GM12878 (cell line): ENCODE results near the gene ADGRD2. TPM values are rescaled to one million over a fixed set of nuclear protein-coding genes. Genes with fewer than 3 reads are reported as not detected.
A peak's percentile ranks its signal among the peaks of the same experiment; 100 is the strongest.

Experiments used
- CBX3 ChIP-seq: fragments of 200-600 bp; sonication (generic); IDR thresholded peaks from 2 replicates; pipeline ENCODE4 v1.6.1; 2016; ENCODE audit warnings: low read depth, borderline replicate concordance
- CHD1 ChIP-seq: IDR thresholded peaks from 2 replicates; pipeline ENCODE4 v1.6.1; 2012; ENCODE audit warnings: low read depth, low read length, improper control_type of control experiment
- FOS ChIP-seq: IDR thresholded peaks from 3 replicates; pipeline ENCODE4 v1.6.1; 2011; ENCODE audit warnings: borderline replicate concordance; ENCODE audit not compliant: insufficient read length; ENCODE audit errors: extremely low read depth
- FOXM1 ChIP-seq: IDR thresholded peaks from 2 replicates; pipeline ENCODE4 v1.6.1; 2012; ENCODE audit warnings: low read depth, mild to moderate bottlenecking, inconsistent platforms, low read length, moderate library complexity
- GATAD2B ChIP-seq: fragments of 450-650 bp; conservative IDR thresholded peaks from 2 replicates; pipeline ENCODE4 v1.6.1; 2017; ENCODE audit warnings: low read depth, mild to moderate bottlenecking, moderate library complexity
- HDGF ChIP-seq: fragments of 450-650 bp; IDR thresholded peaks from 2 replicates; pipeline ENCODE4 v1.6.1; 2016; ENCODE audit warnings: antibody characterized with exemption
- IRF4 ChIP-seq: IDR thresholded peaks from 2 replicates; pipeline ENCODE4 v1.6.1; 2011; ENCODE audit warnings: low read depth, low read length
- MEF2A ChIP-seq: IDR thresholded peaks from 2 replicates; pipeline ENCODE4 v1.6.1; 2011; ENCODE audit warnings: low read depth, mild to moderate bottlenecking, low read length, moderate library complexity; ENCODE audit not compliant: insufficient read depth
- MTA3 ChIP-seq: IDR thresholded peaks from 2 replicates; pipeline ENCODE4 v1.6.1; 2012; ENCODE audit warnings: low read length, inconsistent platforms, borderline replicate concordance
- NFYA ChIP-seq: IDR thresholded peaks from 2 replicates; pipeline ENCODE4 v1.6.1; 2011; ENCODE audit warnings: low read depth, mild to moderate bottlenecking, low read length, improper control_type of control experiment, borderline replicate concordance
- POLR2AphosphoS5 ChIP-seq: IDR thresholded peaks from 2 replicates; pipeline ENCODE4 v1.6.1; 2011; ENCODE audit warnings: mild to moderate bottlenecking, low read length, inconsistent platforms
- POU2F2 ChIP-seq: IDR thresholded peaks from 3 replicates; pipeline ENCODE4 v1.6.1; 2011; ENCODE audit warnings: low read depth, mild to moderate bottlenecking, low read length, borderline replicate concordance
- SMAD5 ChIP-seq: IDR thresholded peaks from 2 replicates; pipeline ENCODE4 v1.6.1; 2016; ENCODE audit warnings: antibody characterized with exemption, low read depth
- SPI1 ChIP-seq: IDR thresholded peaks from 2 replicates; pipeline ENCODE4 v1.6.1; 2011; ENCODE audit warnings: low read depth, mild to moderate bottlenecking, low read length, moderate library complexity, borderline replicate concordance; ENCODE audit not compliant: insufficient read depth
- SUPT20H ChIP-seq: IDR thresholded peaks from 2 replicates; pipeline ENCODE4 v1.6.1; 2011; ENCODE audit warnings: low read depth, mild to moderate bottlenecking, low read length, moderate library complexity, borderline replicate concordance; ENCODE audit not compliant: control insufficient read depth
- SUZ12 ChIP-seq: fragments of 200-600 bp; sonication (generic); IDR thresholded peaks from one replicate; pipeline ENCODE4 v1.6.1; 2018; ENCODE audit warnings: antibody characterized with exemption, mild to moderate bottlenecking; ENCODE audit not compliant: unreplicated experiment
- TBL1XR1 ChIP-seq: IDR thresholded peaks from 2 replicates; pipeline ENCODE4 v1.6.1; 2012; ENCODE audit warnings: low read depth, low read length, improper control_type of control experiment
- TCF3 ChIP-seq: IDR thresholded peaks from 2 replicates; pipeline ENCODE4 v1.6.1; 2012; ENCODE audit warnings: low read depth, mild to moderate bottlenecking, low read length, borderline replicate concordance; ENCODE audit not compliant: insufficient read depth
- WRNIP1 ChIP-seq: IDR thresholded peaks from 2 replicates; pipeline ENCODE4 v1.6.1; 2011; ENCODE audit warnings: low read depth, low read length, improper control_type of control experiment, borderline replicate concordance
- ZNF217 ChIP-seq: fragments of 450-650 bp; IDR thresholded peaks from 2 replicates; pipeline ENCODE4 v1.6.1; 2017; ENCODE audit warnings: antibody characterized with exemption, mild to moderate bottlenecking
- ZNF384 ChIP-seq: IDR thresholded peaks from 2 replicates; pipeline ENCODE4 v1.6.1; 2012; ENCODE audit warnings: low read depth, mild to moderate bottlenecking, low read length, improper control_type of control experiment, borderline replicate concordance
- ZSCAN29 ChIP-seq: fragments of 450-650 bp; IDR thresholded peaks from 2 replicates; pipeline ENCODE4 v1.6.1; 2017; ENCODE audit warnings: mild to moderate bottlenecking, moderate library complexity
- polyA plus RNA-seq, 11 experiments: library from polyadenylated mRNA; depleted of rRNA in 4 of 11; unstranded in 6 of 11; stranded (reverse) in 5 of 11; fragments of >200 nt; fragmentation: Nextera tagmentation in 4 of 11; fragmentation: Illumina TruSeq in 1 of 11; extraction: Ambion mirVana in 4 of 11; extraction: Trizol in 1 of 11; gene quantifications; 1 replicate in 1 of 11; 2 replicates in 10 of 11; pipeline versions ENCODE4 v1.2.1 to v1.2.3, GENCODE V29; 2011 to 2016; ENCODE audit warnings: inconsistent platforms in 2 of 11, missing spikeins in 2 of 11, low read depth in 1 of 11
- total RNA-seq, 4 experiments: library from RNA; depleted of rRNA in 3 of 4; stranded (reverse); fragments of >200 nt in 3 of 4; fragmentation: Illumina TruSeq in 1 of 4; extraction: Trizol in 1 of 4; gene quantifications; 2 replicates each; pipeline versions ENCODE4 v1.2.1 to v1.2.3, GENCODE V29; 2013 to 2021
- TF ChIP-seq, protein P1 (sequence below): fragments of 450-650 bp; IDR thresholded peaks from 2 replicates; pipeline ENCODE4 v1.6.1; 2017; ENCODE audit warnings: mild to moderate bottlenecking
- TF ChIP-seq, protein P2 (sequence below): IDR thresholded peaks from 2 replicates; pipeline ENCODE4 v1.6.1; 2011; ENCODE audit warnings: low read depth, mild to moderate bottlenecking, low read length, moderate library complexity, borderline replicate concordance; ENCODE audit errors: extremely low read depth
- TF ChIP-seq, protein P3 (sequence below): fragments of 450-650 bp; conservative IDR thresholded peaks from 2 replicates; pipeline ENCODE4 v1.6.1; 2017; ENCODE audit warnings: mild to moderate bottlenecking, moderate library complexity

Gene ADGRD2
- total and polyA plus RNA-seq, 10 of the 15 experiments (the other 5 are each of a cell fraction or from before 2014, with no cell fraction given), result not detected

GRCh38 chr9:124415102-124415851 lies 35.0 kb upstream of the ADGRD2 start, which contains the start of gene PSMB7 (continued):
- TF ChIP-seq NFYA (no peak), IRF4 (peak; percentile 84), SUZ12 (no peak), ZNF384 (no peak), GATAD2B (0 out of 2 replicates have a peak, but pooled peaks have one; percentile 25), ZSCAN29 (no peak), CHD1 (no peak), HDGF (0 out of 2 replicates have a peak, but pooled peaks have one; percentile 41), FOS (no peak), SPI1 (0 out of 2 replicates have a peak, but pooled peaks have one; percentile 3), TBL1XR1 (no peak; the same call in 1 of the 2 replicates), MEF2A (no peak), CBX3 (no peak), MTA3 (0 out of 2 replicates have a peak, but pooled peaks have one; percentile 25), FOXM1 (peak; percentile 77), SUPT20H (no peak), POLR2AphosphoS5 (peak; percentile 84), SMAD5 (peak; percentile 32; the same call in 1 of the 2 replicates), POU2F2 (peak; percentile 24; the same call in 1 of the 3 replicates), WRNIP1 (no peak), TCF3 (no peak), ZNF217 (no peak)
- TF ChIP-seq, protein P1, sequence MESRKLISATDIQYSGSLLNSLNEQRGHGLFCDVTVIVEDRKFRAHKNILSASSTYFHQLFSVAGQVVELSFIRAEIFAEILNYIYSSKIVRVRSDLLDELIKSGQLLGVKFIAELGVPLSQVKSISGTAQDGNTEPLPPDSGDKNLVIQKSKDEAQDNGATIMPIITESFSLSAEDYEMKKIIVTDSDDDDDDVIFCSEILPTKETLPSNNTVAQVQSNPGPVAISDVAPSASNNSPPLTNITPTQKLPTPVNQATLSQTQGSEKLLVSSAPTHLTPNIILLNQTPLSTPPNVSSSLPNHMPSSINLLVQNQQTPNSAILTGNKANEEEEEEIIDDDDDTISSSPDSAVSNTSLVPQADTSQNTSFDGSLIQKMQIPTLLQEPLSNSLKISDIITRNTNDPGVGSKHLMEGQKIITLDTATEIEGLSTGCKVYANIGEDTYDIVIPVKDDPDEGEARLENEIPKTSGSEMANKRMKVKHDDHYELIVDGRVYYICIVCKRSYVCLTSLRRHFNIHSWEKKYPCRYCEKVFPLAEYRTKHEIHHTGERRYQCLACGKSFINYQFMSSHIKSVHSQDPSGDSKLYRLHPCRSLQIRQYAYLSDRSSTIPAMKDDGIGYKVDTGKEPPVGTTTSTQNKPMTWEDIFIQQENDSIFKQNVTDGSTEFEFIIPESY, result peak; percentile 78; the same call in 1 of the 2 replicates
- TF ChIP-seq, protein P2, sequence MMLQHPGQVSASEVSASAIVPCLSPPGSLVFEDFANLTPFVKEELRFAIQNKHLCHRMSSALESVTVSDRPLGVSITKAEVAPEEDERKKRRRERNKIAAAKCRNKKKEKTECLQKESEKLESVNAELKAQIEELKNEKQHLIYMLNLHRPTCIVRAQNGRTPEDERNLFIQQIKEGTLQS, result no peak
- TF ChIP-seq, protein P3, sequence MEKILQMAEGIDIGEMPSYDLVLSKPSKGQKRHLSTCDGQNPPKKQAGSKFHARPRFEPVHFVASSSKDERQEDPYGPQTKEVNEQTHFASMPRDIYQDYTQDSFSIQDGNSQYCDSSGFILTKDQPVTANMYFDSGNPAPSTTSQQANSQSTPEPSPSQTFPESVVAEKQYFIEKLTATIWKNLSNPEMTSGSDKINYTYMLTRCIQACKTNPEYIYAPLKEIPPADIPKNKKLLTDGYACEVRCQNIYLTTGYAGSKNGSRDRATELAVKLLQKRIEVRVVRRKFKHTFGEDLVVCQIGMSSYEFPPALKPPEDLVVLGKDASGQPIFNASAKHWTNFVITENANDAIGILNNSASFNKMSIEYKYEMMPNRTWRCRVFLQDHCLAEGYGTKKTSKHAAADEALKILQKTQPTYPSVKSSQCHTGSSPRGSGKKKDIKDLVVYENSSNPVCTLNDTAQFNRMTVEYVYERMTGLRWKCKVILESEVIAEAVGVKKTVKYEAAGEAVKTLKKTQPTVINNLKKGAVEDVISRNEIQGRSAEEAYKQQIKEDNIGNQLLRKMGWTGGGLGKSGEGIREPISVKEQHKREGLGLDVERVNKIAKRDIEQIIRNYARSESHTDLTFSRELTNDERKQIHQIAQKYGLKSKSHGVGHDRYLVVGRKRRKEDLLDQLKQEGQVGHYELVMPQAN, result 0 out of 2 replicates have a peak, but pooled peaks have one; percentile 48
